Measurements from ENCODE around the gene PPWD1. TPM values are rescaled to one million over a fixed set of nuclear protein-coding genes. Genes with fewer than 3 reads are reported as not detected.
A peak's percentile ranks its signal among the peaks of the same experiment; 100 is the strongest.
"Not testable (repeated sequence)": the region's sequence is repeated elsewhere in the genome, so short reads cannot be mapped to it uniquely, and the experiment has no call there.

The PPWD1 gene
- total RNA-seq (ENCODE audit: insufficient read depth, low replicate concordance): 68.1 TPM

DNA sequence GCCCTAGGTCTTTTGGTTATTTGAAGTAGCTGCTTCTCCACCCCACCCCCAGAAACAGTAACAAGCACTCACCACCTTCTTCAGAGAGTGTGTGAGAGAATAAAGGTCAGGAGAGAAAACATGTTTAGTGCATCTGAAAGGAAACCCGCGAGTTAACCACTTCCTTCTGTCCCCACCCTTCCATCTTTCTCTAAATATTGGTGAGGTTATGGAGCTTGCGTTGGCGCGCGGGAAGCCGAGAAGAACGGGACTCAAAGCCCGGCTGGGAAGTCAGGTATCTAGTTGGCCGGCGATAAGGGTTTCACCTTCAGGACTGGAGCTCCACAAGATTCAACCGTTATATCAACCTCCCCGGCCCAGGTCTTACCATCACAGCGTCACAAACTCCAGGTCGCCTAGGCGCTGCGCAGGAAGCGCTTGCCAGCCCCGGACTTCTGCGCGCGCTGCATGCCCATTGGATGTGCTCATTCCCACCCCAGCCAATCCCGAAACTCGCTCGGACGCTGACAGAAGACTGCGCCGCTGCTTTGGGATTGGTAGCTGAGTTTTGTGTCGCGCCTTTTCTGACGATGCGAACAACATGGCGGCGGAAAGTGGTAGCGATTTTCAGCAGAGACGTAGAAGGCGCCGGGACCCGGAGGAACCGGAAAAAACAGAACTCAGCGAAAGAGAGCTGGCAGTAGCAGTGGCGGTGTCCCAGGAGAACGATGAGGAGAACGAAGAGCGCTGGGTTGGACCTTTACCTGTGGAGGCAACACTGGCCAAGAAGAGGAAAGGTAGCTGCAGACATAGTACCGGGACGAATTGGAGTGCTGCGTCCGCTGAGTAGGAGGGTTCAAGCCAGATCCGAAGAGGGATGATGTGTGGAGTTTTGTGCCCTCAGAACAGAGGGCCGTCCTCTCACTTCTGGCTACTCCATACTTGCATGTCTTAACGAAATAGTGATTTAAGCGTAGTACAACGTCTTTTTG is at the start of gene PPWD1, which contains the start of gene CENPK:
TSS of gene PPWD1 (plus strand) at position 566 of the 971 bp plus-strand sequence. CDS start at position 581, 15 bp downstream.
TSS of gene CENPK (minus strand) at position 438 of the 971 bp plus-strand sequence. CDS start 8,261 bp downstream, outside the sequence.
- peak; percentile 98 for DNase-seq (ENCODE audit: low spot score)

DNA sequence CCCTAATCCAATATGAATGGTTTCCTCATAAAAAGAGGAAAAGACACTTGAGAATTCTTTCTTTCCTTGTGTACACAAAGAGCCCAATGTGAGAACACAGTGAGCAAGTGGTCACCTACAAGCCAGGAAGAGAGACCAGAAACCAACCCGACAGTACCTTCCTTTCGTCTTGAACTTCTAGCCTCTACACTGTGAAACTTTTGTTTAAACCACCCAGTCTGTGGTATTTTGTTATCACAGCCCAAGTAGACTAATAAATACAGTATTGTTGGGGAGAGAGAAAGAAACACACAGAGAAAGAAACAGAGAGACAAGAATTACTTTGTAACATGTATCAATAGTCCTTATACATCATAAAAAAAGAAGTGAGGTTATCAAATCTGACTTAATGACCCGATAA is 37.4 kb upstream of the PPWD1 start:
- DNase-seq (ENCODE audit: low spot score): no peak

DNA sequence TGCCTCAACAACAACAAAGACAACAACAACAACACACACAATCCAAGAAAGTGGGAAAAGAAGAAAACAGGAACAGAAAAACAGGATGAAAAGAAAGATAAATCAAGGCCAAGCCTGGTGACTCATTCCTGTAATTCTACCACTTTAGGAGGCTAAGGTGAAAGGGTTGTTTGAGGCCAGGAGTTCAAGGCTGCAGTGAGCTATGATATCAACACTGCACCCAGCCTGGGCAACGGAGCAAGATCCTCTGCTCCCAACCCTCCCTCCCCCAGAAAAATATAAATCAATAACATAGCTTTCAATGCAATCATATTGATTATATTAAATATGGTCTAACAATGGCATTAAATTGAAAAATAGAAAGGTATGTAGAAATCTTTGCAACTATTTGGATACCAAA is 32.2 kb upstream of the PPWD1 start:
- DNase-seq (ENCODE audit: low spot score): no peak

DNA sequence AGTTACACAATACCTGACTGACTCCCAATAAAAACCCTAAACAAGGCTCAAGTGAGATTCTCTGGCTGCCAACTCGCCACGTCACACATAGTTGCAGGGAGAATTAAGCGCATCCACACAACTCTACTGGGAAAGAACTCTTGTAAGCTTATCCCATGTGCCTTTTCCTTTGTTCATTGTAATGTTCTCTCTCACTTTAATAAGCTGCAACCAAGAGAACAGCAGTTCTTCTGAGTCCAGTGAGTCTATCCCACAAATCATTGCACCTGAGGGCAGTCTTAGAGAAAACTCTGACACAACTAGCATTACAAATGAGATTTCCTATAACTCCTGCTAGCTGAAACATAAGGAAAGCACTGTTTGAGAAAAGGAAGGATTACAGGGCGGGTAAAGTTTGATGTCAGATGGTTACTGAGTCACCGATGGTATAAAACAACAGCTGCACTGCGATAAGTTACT is 27.5 kb upstream of the PPWD1 start:
- no peak for DNase-seq (ENCODE audit: low spot score)

DNA sequence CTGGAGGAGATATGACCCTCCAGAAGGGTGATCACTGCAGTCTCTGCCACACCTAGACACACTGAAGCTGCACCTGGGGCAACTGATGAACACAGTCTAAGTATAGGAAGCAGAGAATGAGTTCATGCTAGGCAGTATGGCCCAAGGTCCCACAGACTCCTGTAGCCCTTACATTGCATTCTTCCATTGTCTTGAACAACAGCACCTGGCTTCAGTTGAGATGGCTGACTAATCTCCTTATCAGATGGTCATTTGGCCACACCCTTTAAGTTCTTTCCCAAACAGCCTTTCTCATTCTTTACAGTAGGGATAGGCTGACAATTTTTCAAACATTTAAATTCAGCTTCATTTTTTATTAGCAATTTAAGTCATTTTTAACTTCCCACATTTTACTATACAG is 23.3 kb upstream of the PPWD1 start:
- DNase-seq (ENCODE audit: low spot score): no peak

DNA sequence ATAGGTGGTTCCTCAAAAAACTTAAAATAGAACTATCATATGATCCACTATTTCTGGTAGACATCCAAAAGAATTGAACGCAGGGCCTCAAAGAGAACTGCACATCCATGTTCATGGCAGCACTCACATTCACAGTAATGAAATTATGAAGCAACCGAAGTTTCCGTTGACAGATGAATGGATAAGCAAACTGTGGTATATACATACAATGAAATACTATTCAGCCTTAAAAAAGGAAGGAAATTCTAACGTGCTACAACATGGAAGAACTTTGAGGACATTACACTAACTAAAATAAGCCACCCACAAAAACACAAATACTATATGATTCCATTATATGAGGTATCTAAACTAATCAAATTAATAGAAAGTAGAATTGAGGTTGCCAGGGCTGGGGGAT is 18.6 kb upstream of the PPWD1 start:
- no peak for DNase-seq (ENCODE audit: low spot score)

DNA sequence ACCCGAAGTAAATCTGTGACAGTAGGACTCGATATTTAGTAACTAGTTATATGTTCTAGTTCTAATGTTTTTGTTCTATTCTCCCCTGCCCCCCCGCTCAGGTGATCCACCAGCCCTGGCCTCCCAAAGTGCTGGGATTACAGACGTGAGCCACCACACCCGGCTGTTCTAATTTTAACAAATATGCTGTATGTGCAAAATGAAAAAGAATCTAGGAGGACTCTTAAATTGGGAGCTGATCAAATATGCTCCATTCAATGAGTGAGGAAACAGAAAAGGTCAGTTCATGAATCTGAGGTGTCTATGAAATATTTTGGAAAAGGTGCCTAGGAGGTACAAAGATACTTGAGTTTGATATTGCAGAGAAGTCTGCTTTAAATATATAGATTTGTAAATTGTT is 17.0 kb upstream of the PPWD1 start:
- no peak for DNase-seq (ENCODE audit: low spot score)

DNA sequence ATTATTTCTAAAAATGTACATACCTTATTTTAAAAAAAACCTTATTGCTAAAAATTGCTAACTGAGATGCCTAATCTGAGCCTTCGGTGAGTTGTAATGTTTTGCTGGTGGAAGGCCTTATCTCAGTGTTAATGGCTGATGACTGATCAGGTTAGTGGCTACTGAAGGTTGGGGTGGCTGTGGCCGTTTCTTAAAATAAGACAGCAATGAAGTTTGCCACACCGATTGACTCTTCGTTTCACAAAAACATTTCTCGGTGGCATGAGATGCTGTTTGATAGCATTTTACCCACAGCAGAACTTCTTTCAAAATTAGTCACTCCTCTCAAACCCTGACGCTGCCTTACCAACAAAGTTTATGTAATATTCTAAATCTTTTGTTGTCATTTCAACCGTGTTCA is 14.8 kb upstream of the PPWD1 start:
- DNase-seq (ENCODE audit: low spot score): no peak

DNA sequence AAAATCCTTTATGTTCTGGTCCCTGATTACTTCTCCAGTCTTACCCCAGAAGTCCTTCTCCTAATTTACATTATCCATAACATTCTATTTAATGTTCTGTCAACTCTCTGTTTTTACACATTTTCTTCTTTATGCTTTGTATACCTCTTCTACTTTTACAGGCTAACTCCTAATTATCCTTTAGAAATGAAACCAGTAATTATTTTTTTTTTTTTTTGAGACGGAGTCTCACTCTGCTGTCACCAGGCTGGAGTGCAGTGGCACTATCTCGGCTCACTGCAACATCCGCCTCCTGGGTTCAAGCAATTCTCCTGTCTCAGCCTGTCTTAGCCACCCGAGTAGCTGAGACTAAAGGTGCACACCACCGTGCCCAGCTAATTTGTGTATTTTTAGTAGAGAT is 9.2 kb upstream of the PPWD1 start:
- no peak for DNase-seq (ENCODE audit: low spot score)

DNA sequence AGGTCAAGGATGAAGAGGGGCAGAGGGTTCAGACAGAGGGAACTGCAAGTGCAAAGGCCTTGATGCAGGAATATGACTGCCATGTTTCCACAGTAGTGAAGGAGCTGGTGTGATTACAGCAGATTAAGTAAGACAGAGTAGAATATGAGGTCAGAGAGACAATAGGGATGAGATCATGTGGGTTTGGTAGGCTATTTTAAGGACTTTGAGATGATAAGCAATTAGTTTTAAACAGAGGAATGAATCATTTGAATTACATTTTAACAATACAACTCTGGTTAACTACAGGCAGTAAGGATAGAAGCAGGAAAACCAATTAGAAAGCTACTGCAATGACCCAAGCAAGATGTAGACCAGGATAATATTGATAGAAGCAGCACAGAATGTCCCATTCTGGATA is 7.8 kb upstream of the PPWD1 start:
- no peak for DNase-seq (ENCODE audit: low spot score)

DNA sequence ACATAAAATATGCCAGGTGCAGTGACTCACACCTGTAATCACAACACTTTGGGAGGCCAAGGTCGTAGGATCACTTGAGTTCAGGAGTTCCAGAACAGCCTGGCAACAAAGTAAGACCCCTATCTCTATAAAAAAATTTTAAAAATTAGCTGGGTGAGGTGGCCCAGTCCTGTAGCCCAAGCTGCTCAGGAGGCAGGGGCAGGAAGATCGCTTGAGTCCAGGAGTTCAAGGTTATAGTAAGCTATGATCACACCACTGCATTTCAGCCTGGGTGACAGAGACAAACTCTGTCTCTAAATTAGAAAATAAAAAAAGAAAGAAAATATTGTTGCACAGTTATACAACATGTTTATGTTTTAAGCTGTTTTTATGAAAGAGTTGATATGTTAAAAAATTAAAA is 6.9 kb upstream of the PPWD1 start:
- DNase-seq (ENCODE audit: low spot score): no peak

DNA sequence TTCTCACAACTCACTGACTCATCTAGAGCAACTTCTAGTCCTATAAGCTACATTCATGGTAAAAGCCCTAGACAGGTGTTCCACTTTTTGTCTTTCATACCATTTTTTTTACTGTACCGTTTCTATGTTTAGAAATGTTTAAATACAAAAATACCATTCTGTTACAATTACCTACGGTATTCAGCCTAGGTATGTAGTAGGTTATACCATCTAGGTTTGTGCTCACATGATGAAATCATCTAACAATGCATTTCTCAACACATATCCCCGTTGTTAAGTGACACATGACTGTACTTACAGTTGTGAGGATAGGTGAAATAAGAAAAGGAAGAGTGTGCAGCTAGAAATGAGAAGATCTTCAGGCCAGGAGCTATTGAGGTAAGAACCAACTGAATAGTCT is 6.4 kb upstream of the PPWD1 start:
- no peak for DNase-seq (ENCODE audit: low spot score)

DNA sequence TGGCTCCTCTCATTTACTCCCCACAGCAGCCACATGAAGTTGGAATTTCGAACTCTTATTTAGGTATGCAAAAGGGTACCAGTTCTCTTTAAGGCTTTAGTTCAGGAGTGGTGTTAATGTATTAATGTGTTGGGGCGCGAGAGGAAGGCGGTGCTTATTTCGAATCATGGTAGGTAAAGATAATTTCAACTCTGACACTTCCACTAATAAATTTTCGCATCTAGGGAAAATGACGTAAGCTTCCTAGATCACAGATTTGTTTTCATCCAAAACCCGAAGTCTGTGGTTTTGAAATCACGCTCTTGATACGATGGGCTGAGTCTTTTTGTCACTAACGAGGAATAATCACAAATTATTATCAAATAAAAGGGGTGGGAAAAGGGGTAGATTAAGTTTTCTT is 681 bp downstream of the PPWD1 start:
- no peak for DNase-seq (ENCODE audit: low spot score)

DNA sequence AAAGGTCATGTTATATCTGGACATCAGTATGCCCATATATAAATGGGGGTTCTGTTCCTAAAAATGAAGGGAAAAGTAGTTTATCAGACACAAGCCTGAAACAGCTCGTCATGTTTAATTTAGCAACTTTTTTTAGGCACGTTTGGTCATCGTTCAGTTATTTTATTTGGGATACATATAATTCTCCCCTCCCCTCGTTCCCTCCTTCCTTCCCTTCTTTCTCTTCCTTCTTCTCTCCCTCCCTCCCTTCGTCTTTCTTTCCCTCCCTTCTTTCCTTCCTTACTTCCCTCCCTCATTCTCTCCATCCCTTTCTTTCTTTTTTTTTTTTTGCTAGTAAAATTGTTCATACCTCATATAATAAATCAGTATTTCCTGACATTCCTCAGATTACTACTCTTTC is 3.4 kb downstream of the PPWD1 start:
- DNase-seq (ENCODE audit: low spot score): no peak

DNA sequence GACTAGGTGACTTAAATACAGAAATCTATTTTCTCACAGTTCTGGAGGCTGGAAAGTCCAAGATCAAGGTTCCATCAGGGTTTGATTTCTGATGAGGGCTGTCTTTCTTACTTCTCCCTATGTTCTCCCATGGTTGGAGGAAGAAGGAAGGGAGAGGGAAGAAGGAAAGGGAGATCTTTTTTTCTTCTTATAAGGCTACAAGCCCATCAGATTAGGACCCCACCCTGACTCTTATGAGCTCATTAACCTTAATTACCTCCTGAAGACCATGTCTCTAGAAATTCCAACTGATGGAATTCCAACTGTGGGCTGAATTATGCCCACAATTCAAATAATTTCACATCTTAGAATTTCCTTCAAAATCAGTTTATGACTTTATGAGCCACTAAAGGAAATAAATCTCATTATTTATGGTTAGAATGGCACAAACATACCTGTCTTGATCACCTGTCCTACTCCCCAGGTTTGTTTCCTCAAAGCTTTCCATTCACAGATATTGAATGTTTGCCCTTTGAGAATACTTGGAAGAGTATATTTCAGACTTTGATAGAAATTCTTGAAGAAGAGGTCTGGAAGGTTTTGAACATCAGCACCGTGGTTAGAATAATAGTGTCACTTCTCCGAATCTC is 7.6 kb downstream of the PPWD1 start:
- DNase-seq (ENCODE audit: low spot score): no peak

DNA sequence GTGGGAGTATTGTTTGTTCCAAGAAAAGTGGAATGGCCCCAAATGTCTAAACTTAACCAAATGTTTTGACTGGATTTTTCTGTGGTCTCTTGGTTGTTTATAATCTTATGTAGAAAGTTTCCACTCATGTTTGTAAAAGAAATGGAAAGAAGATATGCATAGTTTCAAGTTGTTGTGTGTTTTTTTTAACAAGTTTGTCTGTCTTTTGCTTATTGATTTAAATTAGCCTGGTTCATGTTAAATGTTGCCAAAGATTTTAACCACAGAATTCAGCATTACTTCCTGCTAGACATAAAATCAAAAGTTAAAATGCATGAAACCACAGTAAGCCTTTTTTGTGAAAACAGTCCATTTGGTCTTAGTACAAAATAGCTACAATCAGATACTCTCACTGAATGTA is 14.0 kb downstream of the PPWD1 start:
- DNase-seq (ENCODE audit: low spot score): no peak

DNA sequence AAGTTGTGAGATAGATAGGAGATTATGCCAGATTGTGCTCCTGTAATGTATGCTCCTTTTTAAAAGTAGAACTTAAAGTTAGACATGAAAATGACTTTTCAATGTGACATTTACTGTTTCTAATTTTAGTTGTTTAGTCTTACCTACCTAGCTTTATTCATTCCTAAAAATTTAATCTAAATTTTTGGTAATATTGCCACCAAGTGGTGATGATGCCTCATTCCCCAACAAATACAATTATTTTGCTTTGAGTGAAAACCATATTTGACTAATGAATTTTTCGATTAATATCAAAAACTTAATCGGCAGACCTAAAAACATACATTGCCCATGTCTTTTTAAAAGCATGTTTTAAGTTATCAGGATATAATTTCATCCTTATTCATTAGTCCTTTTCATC is 25.6 kb downstream of the PPWD1 start:
- DNase-seq (ENCODE audit: low spot score): no peak

DNA sequence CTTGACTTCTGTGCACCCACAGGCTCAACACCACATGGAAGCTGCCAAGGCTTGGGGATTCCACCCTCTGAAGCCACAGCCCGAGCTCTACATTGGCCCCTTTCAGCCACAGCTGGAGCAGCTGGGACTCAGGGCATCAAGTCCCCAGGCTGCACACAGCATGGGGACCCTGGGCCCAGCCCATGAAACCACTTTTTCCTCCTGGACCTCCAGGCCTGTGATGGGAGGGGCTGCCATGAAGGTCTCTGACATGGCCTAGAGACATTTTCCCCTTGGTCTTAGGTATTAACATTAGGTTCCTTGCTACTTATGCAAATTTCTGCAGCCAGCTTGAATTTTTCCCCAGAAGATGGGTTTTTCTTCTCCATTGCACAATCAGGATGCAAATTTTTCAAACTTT is 38.7 kb downstream of the PPWD1 start:
- not testable (repeated sequence) for DNase-seq (ENCODE audit: low spot score)

DNA sequence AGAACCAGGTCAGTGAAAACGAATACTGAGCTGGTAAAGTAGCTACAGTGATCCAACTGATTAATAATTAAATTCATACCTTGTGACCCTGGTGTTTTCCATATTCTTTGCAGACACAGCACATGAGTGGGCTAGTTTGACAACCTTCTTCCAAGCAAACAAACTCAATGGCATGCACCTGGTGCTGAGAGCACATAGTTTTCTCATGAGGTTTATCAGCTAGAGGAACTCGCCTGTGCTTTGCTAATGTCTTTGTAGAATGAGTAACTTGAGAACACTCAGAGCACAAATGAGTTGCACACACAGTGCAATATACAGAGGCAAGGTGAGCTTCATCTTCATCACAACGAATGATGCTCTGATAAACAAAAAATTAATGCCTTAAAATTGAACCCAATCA is 48.4 kb downstream of the PPWD1 start:
- DNase-seq (ENCODE audit: low spot score): no peak

DNA sequence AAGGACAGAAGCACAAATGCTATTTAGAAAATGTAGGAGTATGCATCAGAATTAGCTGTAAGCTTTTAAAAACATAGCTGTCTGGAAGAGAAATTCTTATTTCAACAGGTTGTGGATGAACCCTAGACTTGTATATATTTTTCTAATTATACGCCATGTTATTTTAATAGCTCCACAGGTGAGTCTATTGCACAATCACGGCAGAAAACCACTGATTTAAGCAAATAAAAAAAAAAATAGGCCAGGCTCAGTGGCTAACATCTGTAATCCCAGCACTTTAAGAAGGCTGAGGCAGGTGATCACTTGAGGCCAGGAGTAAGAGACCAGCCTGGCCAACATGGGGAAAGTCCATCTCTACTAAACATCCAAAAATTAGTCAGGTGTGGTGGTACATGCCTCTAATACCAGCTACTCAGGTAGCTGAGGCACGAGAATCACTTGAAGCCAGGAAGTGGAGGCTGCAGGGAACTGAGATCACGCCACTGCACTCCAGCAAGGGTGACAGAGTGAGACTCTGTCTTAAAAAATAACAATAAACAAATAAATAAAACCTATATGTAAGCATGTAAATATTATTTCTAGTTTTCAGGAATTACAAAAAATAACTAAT is 49.3 kb downstream of the PPWD1 start:
- no peak for DNase-seq (ENCODE audit: low spot score)

DNA sequence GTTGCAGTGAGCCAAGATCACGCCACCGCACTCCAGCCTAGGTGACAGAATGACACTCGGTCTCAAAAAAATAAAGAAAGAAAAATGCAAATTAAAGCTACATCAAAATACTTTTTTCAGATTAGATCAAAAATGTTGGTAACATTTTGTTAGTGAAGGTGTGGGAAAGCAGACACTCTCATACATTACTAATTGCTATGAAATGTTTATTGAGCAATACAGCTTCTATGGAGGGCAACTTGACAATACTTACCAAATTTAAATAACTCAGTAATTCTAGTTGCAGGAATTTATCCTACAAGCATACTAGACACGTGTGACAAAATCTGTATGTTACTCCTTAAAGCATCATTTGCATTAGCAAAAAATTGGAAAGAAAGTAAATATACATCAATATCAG is 56.9 kb downstream of the PPWD1 start:
- DNase-seq (ENCODE audit: low spot score): no peak

DNA sequence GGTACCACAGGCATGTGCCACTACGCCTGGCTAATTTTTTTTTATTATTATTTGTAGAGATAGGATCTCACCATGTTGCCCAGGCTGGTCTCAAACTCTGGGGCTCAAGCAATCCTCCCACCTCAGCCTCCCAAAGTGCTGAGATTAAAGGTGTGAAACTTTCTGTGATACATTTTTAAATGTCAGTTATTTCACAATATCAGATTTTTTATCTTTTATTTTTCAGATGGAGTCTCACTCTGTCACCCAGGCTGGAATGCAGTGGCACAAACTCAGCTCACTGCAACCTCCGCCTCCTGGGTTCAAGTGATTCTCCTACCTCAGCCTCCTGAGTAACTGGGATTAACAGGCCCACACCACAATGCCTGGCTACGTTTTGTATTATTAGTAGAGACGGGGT is 58.9 kb downstream of the PPWD1 start:
- DNase-seq (ENCODE audit: low spot score): not testable (repeated sequence)
